SK-N-SH (cell line): ENCODE data around the gene BTK. TPM values are rescaled to one million over a fixed set of nuclear protein-coding genes. Genes with fewer than 3 reads are reported as not detected.

Source experiments
- CTCF ChIA-PET: fragments of 300-600, 350-600 bp; formaldehyde crosslinking; extraction: SDS; loops from one replicate; lab custom pipeline; 2021; lab: Yijun Ruan, JAX
- POLR2A ChIA-PET: fragments of 350-600 bp; sonication (Branson Sonifier 250); formaldehyde crosslinking; extraction: SDS; loops from one replicate; lab custom pipeline; 2020; ENCODE audit warnings: antibody characterized with exemption, inconsistent platforms; lab: Yijun Ruan, JAX
- DNase-seq: peaks from one replicate; pipeline ENCODE4 v3.0.0; 2012
- H2AFZ ChIP-seq: fragments of 200-600 bp; sonication (generic); 2 replicates; pipeline ENCODE4 v1.8.1; 2016; ENCODE audit warnings: antibody characterized with exemption, mild to moderate bottlenecking, low read depth
- H3F3A ChIP-seq: fragments of 200-600 bp; sonication (generic); replicated peaks from 2 replicates; pipeline ENCODE3; 2016; ENCODE audit warnings: antibody characterized with exemption, mild to moderate bottlenecking; ENCODE audit not compliant: insufficient read depth
- H3K27ac ChIP-seq, 2 experiments: fragments of 200-500 bp in 1 of 2; fragments of 200-600 bp in 1 of 2; sonication (Bioruptor generic) in 1 of 2; sonication (generic), shearing (Covaris generic) in 1 of 2; 2 replicates each; pipeline versions ENCODE4 v1.5.1 to v1.6.1; 2014 to 2016; ENCODE audit warnings: low read depth in 2 of 2, inconsistent platforms in 1 of 2, low read length in 1 of 2, mild to moderate bottlenecking in 1 of 2, mixed read lengths in 1 of 2
- H3K27me3 ChIP-seq: fragments of 200-600 bp; sonication (generic), shearing (Covaris generic); 2 replicates; pipeline ENCODE4 v1.6.1; 2016; ENCODE audit warnings: mixed run types; ENCODE audit not compliant: insufficient read depth
- H3K36me3 ChIP-seq, 2 experiments: fragments of 200-500 bp in 1 of 2; fragments of 200-600 bp in 1 of 2; sonication (Bioruptor generic) in 1 of 2; sonication (generic) in 1 of 2; replicated peaks in 1 of 2; 2 replicates each; pipeline versions ENCODE3 to v1.5.1; 2014 to 2016; ENCODE audit warnings: low read length in 1 of 2, mild to moderate bottlenecking in 1 of 2; ENCODE audit not compliant: insufficient read depth in 2 of 2, control insufficient read depth in 1 of 2
- H3K4me1 ChIP-seq, 2 experiments: fragments of 200-500 bp in 1 of 2; fragments of 200-600 bp in 1 of 2; sonication (Bioruptor generic) in 1 of 2; sonication (generic), shearing (Covaris generic) in 1 of 2; 2 replicates each; pipeline versions ENCODE4 v1.5.1 to v1.6.1; 2014 to 2016; ENCODE audit warnings: low read depth in 1 of 2, low read length in 1 of 2, mixed run types in 1 of 2; ENCODE audit not compliant: insufficient read depth in 2 of 2, control insufficient read depth in 1 of 2
- H3K4me2 ChIP-seq: fragments of 200-600 bp; sonication (generic), shearing (Covaris generic); 2 replicates; pipeline ENCODE4 v1.6.1; 2017; ENCODE audit warnings: mixed run types
- H3K4me3 ChIP-seq, 2 experiments: fragments of 200-500 bp in 1 of 2; fragments of 200-600 bp in 1 of 2; sonication (Bioruptor generic) in 1 of 2; sonication (generic), shearing (Covaris generic) in 1 of 2; 2 replicates each; pipeline versions ENCODE4 v1.5.1 to v1.8.1; 2014 to 2016; ENCODE audit warnings: low read depth in 2 of 2, inconsistent platforms in 1 of 2, low read length in 1 of 2, mild to moderate bottlenecking in 1 of 2, mixed read lengths in 1 of 2, moderate library complexity in 1 of 2
- H3K79me2 ChIP-seq: fragments of 200-600 bp; sonication (generic); 2 replicates; pipeline ENCODE4 v1.8.1; 2017; ENCODE audit warnings: mild to moderate bottlenecking; ENCODE audit not compliant: insufficient read depth
- H3K9ac ChIP-seq: fragments of 200-600 bp; sonication (generic); 2 replicates; pipeline ENCODE4 v1.6.1; 2017; ENCODE audit warnings: mixed run types
- H3K9me2 ChIP-seq: fragments of 200-600 bp; sonication (generic); 2 replicates; pipeline ENCODE4 v1.6.1; 2017; ENCODE audit warnings: mixed run types
- H3K9me3 ChIP-seq: fragments of 200-600 bp; sonication (generic); 2 replicates; pipeline ENCODE4 v1.6.1; 2017; ENCODE audit warnings: mixed run types, mild to moderate bottlenecking, moderate library complexity
- H4K20me1 ChIP-seq: fragments of 200-600 bp; sonication (generic); 2 replicates; pipeline ENCODE4 v1.6.1; 2017; ENCODE audit warnings: mild to moderate bottlenecking, mixed run types; ENCODE audit not compliant: insufficient read depth
- CHD2 ChIP-seq: fragments of 150-350 bp; IDR thresholded peaks from 2 replicates; pipeline ENCODE4 v1.6.1; 2018; ENCODE audit warnings: low read length; ENCODE audit not compliant: partially characterized antibody
- ELF1 ChIP-seq: IDR thresholded peaks from 2 replicates; pipeline ENCODE4 v1.4.0; 2012
- EP300 ChIP-seq, 2 experiments: IDR thresholded peaks; 2 replicates each; pipeline versions ENCODE4 v1.4.0 to v1.6.1; 2012; ENCODE audit warnings: borderline replicate concordance in 1 of 2, low read depth in 1 of 2, low read length in 1 of 2
- GABPA ChIP-seq: IDR thresholded peaks from 2 replicates; pipeline ENCODE4 v1.4.0; 2012; ENCODE audit warnings: low read depth, mild to moderate bottlenecking
- MAX ChIP-seq: IDR thresholded peaks from 2 replicates; pipeline ENCODE4 v1.4.0; 2012; ENCODE audit warnings: low read depth
- MXI1 ChIP-seq: IDR thresholded peaks from 2 replicates; pipeline ENCODE4 v1.6.1; 2012; ENCODE audit warnings: mild to moderate bottlenecking, low read depth, low read length, improper control_type of control experiment
- NFIC ChIP-seq: IDR thresholded peaks from 2 replicates; pipeline ENCODE4 v1.4.0; 2012; ENCODE audit warnings: borderline replicate concordance
- NRF1 ChIP-seq: IDR thresholded peaks from 2 replicates; pipeline ENCODE4 v1.6.1; 2012; ENCODE audit warnings: low read depth, mild to moderate bottlenecking, low read length
- POLR2AphosphoS5 ChIP-seq: IDR thresholded peaks from 2 replicates; pipeline ENCODE4 v1.6.1; 2012; ENCODE audit warnings: low read depth, low read length
- RAD21 ChIP-seq: IDR thresholded peaks from 2 replicates; pipeline ENCODE4 v1.6.1; 2012; ENCODE audit warnings: mild to moderate bottlenecking, low read length
- RXRA ChIP-seq: IDR thresholded peaks from 2 replicates; pipeline ENCODE4 v1.4.0; 2012; ENCODE audit warnings: low read depth, mild to moderate bottlenecking, borderline replicate concordance
- SIN3A ChIP-seq: IDR thresholded peaks from 2 replicates; pipeline ENCODE4 v1.6.1; 2012; ENCODE audit warnings: low read depth, mild to moderate bottlenecking, low read length, moderate library complexity, borderline replicate concordance
- TAF1 ChIP-seq: IDR thresholded peaks from 2 replicates; pipeline ENCODE4 v1.6.1; 2012; ENCODE audit warnings: low read depth, mild to moderate bottlenecking, low read length, moderate library complexity, borderline replicate concordance
- USF1 ChIP-seq: IDR thresholded peaks from 2 replicates; pipeline ENCODE4 v1.4.0; 2012; ENCODE audit warnings: low read depth, borderline replicate concordance
- WGBS: methylation state at CpG from one replicate; pipeline ENCODE4 v1.1.6; 2017; ENCODE audit warnings: low lambda C conversion rate; 5-methylcytosine and 5-hydroxymethylcytosine counted together
- polyA plus RNA-seq, 3 experiments: library from polyadenylated mRNA; depleted of rRNA; stranded (reverse); fragments of >200 nt; gene quantifications; 2 replicates each; pipeline ENCODE4 v1.2.3, GENCODE V29; 2012
- TF ChIP-seq, protein P1 (sequence below): fragments of 150-350 bp; IDR thresholded peaks from 2 replicates; pipeline ENCODE4 v1.6.1; 2016; ENCODE audit warnings: mild to moderate bottlenecking, low read depth, low read length

Gene BTK
- polyA plus RNA-seq, 1 of the 3 experiments (the other 2 are of a cell fraction) = not detected

GRCh38 chrX:101348452-101349192 is 37.4 kb downstream of the BTK start, which contains the start of gene TIMM8A:
Gene TIMM8A, minus strand, starts transcription at chrX:101348742. Its CDS starts 78 bp downstream, at chrX:101348664.
- TF ChIP-seq GABPA (peak; percentile 75), NFIC (peak; percentile 52; the same call in 1 of the 2 replicates), EP300 (IDR thresholded peaks at IDR 0.05; ENCODE audit: borderline replicate concordance in 1 of 2, low read depth in 1 of 2, low read length in 1 of 2) (no peak), ELF1 (peak; percentile 26; the same call in 1 of the 2 replicates), USF1 (peak; percentile 86), SIN3A (0 out of 2 replicates have a peak, but pooled peaks have one; percentile 27), MXI1 (peak; percentile 93), MAX (peak; percentile 87), NRF1 (peak; percentile 67), RXRA (no peak), CHD2 (no peak), POLR2AphosphoS5 (peak; percentile 71; the same call in 1 of the 2 replicates), TAF1 (no peak), RAD21 (no peak)
- TF ChIP-seq, protein P1, sequence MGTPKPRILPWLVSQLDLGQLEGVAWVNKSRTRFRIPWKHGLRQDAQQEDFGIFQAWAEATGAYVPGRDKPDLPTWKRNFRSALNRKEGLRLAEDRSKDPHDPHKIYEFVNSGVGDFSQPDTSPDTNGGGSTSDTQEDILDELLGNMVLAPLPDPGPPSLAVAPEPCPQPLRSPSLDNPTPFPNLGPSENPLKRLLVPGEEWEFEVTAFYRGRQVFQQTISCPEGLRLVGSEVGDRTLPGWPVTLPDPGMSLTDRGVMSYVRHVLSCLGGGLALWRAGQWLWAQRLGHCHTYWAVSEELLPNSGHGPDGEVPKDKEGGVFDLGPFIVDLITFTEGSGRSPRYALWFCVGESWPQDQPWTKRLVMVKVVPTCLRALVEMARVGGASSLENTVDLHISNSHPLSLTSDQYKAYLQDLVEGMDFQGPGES = no peak
- TF ChIP-seq, all 33 proteins: peak for 9
- H3K9me3 ChIP-seq = no peaks in the 10 kb centered on the region
- H3K36me3 ChIP-seq = peaks cover 5 to 7% of the 10 kb centered on the region in 2 experiments
- H2AFZ ChIP-seq = peak within 1 kb of the TSS; percentile 80
- DNase-seq = peak; percentile 84
- 8% methylated on average over 35 of the region's 55 CpGs for WGBS
- H3K4me2 ChIP-seq = peak within 1 kb of the TSS; percentile 80
- H3K9ac ChIP-seq = peak within 1 kb of the TSS; percentile 85
- peak within 1 kb of the TSS; percentile 60 to 82 for H3K4me3 ChIP-seq
- peaks cover 38% of the 10 kb centered on the region for H3K79me2 ChIP-seq
- ChIA-PET CTCF (interaction anchor here (0.9 to 2.4 kb wide), 2 partner anchors 42 to 580 kb away, joined by 4 to 12 read pairs; partner anchors contain the start of gene RPL36A), POLR2A (interaction anchor here (0.5 to 2.1 kb wide), 2 partner anchors 23 to 42 kb away, joined by 3 to 15 read pairs; partner anchors contain the start of gene RPL36A)
- no peaks in the 10 kb centered on the region for H3K4me1 ChIP-seq
- no peaks in the 10 kb centered on the region for H3F3A ChIP-seq
- no peaks in the 10 kb centered on the region for H3K9me2 ChIP-seq
- peaks cover 12% of the 10 kb centered on the region; the same call in 1 of the 2 replicates for H3K27me3 ChIP-seq
- peak within 1 kb of the TSS; percentile 71 to 81 for H3K27ac ChIP-seq
- no peaks in the 10 kb centered on the region for H4K20me1 ChIP-seq
